HepG2 (cell line): Measurements from ENCODE around the gene RYR2. TPM values are rescaled to one million over a fixed set of nuclear protein-coding genes. Genes with fewer than 3 reads are reported as not detected.
A peak's percentile ranks its signal among the peaks of the same experiment; 100 is the strongest.

Experiments
- CEBPB ChIP-seq: IDR thresholded peaks from 2 replicates; pipeline ENCODE4 v1.6.1; 2011; ENCODE audit warnings: low read depth, low read length, improper control_type of control experiment, borderline replicate concordance
- DMAP1 ChIP-seq: IDR thresholded peaks from 2 replicates; pipeline ENCODE4 v1.6.1; 2016
- HCFC1 ChIP-seq: fragments of 150-350 bp; IDR thresholded peaks from 2 replicates; pipeline ENCODE4 v1.6.1; 2014; ENCODE audit warnings: low read depth, low read length
- HDAC2 ChIP-seq: sonication (generic); formaldehyde crosslinking; IDR thresholded peaks from 2 replicates; pipeline ENCODE4 v1.4.0; 2020; ENCODE audit warnings: missing genetic modification reagents
- KDM6A ChIP-seq: IDR thresholded peaks from 2 replicates; pipeline ENCODE4 v1.6.1; 2016; ENCODE audit warnings: low read depth
- MTA1 ChIP-seq: sonication (generic); formaldehyde crosslinking; IDR thresholded peaks from 2 replicates; pipeline ENCODE4 v1.4.0; 2020; ENCODE audit warnings: missing genetic modification reagents, mild to moderate bottlenecking, borderline replicate concordance
- PHF20 ChIP-seq: sonication (generic); formaldehyde crosslinking; IDR thresholded peaks from 2 replicates; pipeline ENCODE4 v1.5.0; 2020; ENCODE audit warnings: mild to moderate bottlenecking, missing genetic modification reagents
- POLR2G ChIP-seq: fragments of 200-400 bp; formaldehyde crosslinking; IDR thresholded peaks from 2 replicates; pipeline ENCODE4 v1.6.1; 2018; ENCODE audit warnings: mild to moderate bottlenecking, low read depth, low read length, moderate library complexity
- TBP ChIP-seq: sonication (generic); formaldehyde crosslinking; IDR thresholded peaks from 2 replicates; pipeline ENCODE4 v1.5.0; 2020; ENCODE audit warnings: missing genetic modification reagents
- ZBTB40 ChIP-seq, 2 experiments: fragments of 450-650 bp in 1 of 2; sonication (generic) in 1 of 2; formaldehyde crosslinking in 1 of 2; IDR thresholded peaks; 2 replicates each; pipeline versions ENCODE4 v1.6.1 to v1.8.0; 2016 to 2022; ENCODE audit warnings: antibody characterized with exemption in 1 of 2, mild to moderate bottlenecking in 1 of 2, missing genetic modification reagents in 1 of 2
- ZFP41 ChIP-seq: sonication (generic); formaldehyde crosslinking; IDR thresholded peaks from 2 replicates; pipeline ENCODE4 v1.4.0; 2020; ENCODE audit warnings: mild to moderate bottlenecking, missing genetic modification reagents, borderline replicate concordance
- ZFYVE20 ChIP-seq: sonication (generic); formaldehyde crosslinking; IDR thresholded peaks from 2 replicates; pipeline ENCODE4 v1.8.0; 2023; ENCODE audit warnings: low read depth, mild to moderate bottlenecking, moderate library complexity, missing genetic modification reagents, borderline replicate concordance
- ZMYM4 ChIP-seq: sonication (generic); formaldehyde crosslinking; IDR thresholded peaks from 2 replicates; pipeline ENCODE4 v1.8.1; 2023; ENCODE audit warnings: mild to moderate bottlenecking, missing genetic modification reagents
- ZNF556 ChIP-seq: sonication (generic); formaldehyde crosslinking; IDR thresholded peaks from 2 replicates; pipeline ENCODE4 v1.4.0; 2020; ENCODE audit warnings: mild to moderate bottlenecking, missing genetic modification reagents, borderline replicate concordance
- ZNF7 ChIP-seq: IDR thresholded peaks from 2 replicates; pipeline ENCODE4 v1.6.1; 2016; ENCODE audit warnings: missing biosample characterization, missing genetic modification reagents
- ZSCAN20 ChIP-seq: sonication (generic); formaldehyde crosslinking; IDR thresholded peaks from 2 replicates; pipeline ENCODE4 v1.4.0; 2020; ENCODE audit warnings: missing genetic modification reagents, mild to moderate bottlenecking, borderline replicate concordance
- ZZZ3 ChIP-seq: sonication (generic); formaldehyde crosslinking; IDR thresholded peaks from 2 replicates; pipeline ENCODE4 v1.4.0; 2020; ENCODE audit warnings: missing genetic modification reagents, mild to moderate bottlenecking, borderline replicate concordance
- polyA plus RNA-seq, 8 experiments: library from polyadenylated mRNA; depleted of rRNA in 3 of 8; stranded (reverse) in 7 of 8; unstranded in 1 of 8; fragments of >200 nt; fragmentation: Illumina TruSeq in 4 of 8; extraction: Trizol in 4 of 8; gene quantifications; 2 replicates each; pipeline versions ENCODE4 v1.2.1 to v1.2.3, GENCODE V29; 2011 to 2016; ENCODE audit warnings: low read depth in 4 of 8, missing spikeins in 1 of 8, mixed read lengths in 1 of 8; ENCODE audit not compliant: insufficient read depth in 1 of 8
- total RNA-seq, 5 experiments: library from RNA; depleted of rRNA; stranded (reverse); fragments of >200 nt; fragmentation: Illumina TruSeq; extraction: Trizol; gene quantifications; 2 replicates each; pipeline ENCODE4 v1.2.3, GENCODE V29; 2016; ENCODE audit warnings: low read depth in 1 of 5
- TF ChIP-seq, protein P1 (sequence below): sonication (generic); formaldehyde crosslinking; IDR thresholded peaks from 2 replicates; pipeline ENCODE4 v1.4.0; 2020; ENCODE audit warnings: missing genetic modification reagents

The RYR2 gene
- total and polyA plus RNA-seq, 2 of the 13 experiments (the other 11 are each of a cell fraction or from before 2014, with no cell fraction given): not detected

DNA sequence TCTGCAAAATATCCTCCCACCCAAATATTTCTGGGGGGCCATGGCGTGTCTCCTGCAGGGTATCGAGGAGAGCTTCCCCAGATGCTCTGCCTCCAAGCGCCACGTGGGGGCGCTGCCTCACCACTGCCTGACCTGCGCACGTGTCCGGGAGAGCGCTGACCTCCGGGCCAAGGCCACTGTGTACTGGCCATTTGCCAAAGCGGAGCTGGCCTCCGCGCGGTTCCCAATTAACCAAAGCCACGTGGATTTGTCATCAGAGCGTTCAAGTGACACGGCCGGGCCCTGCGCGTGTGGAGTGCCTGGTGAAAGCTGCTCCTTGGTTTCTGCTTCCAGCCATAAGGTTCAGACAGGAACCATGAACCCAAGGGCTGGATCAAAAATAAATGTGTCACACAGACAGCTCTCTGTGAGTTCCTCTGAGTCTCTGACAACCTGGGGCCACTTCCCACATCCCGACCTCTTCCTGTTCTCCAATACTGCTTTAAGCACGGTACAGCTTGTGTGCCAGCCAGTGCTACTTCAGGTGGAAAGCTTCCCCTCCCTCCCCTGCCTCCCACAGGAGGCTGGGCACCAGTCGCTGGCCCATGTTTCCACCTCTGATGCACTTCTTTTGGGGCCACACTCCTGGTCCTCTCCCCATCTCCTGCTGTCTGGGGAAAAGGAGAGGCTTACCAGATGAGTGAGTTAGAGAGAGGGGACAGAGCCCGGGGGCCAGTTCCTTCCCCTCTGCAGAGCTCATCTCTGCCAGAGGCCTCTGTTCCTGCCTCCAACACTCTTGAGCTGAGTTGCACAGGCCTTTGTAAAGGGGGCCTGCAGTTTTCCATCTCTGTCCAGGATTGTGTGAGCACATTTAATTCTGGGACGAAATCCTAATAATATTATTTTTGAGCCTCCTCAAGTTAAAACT lies 822.6 kb downstream of the RYR2 start (continued):
- TF ChIP-seq ZBTB40 (IDR thresholded peaks at IDR 0.05) (no peak), ZBTB40 (CRISPR knock-in tag; IDR thresholded peaks at IDR 0.05) (peak; percentile 61; the same call in 1 of the 2 replicates), MTA1 (CRISPR knock-in tag) (no peak; the same call in 1 of the 2 replicates), ZNF7 (CRISPR knock-in tag) (no peak), ZSCAN20 (0 out of 2 replicates have a peak, but pooled peaks have one; percentile 46), DMAP1 (CRISPR knock-in tag) (peak; percentile 52; the same call in 1 of the 2 replicates), CEBPB (no peak), ZMYM4 (CRISPR knock-in tag) (peak; percentile 98), TBP (CRISPR knock-in tag) (no peak), ZFYVE20 (0 out of 2 replicates have a peak, but pooled peaks have one; percentile 52), ZFP41 (CRISPR knock-in tag) (no peak), HCFC1 (no peak), ZNF556 (0 out of 2 replicates have a peak, but pooled peaks have one; percentile 67), KDM6A (CRISPR knock-in tag) (no peak), POLR2G (no peak), ZZZ3 (CRISPR knock-in tag) (no peak), HDAC2 (peak; percentile 72), PHF20 (no peak)
- TF ChIP-seq, protein P1, sequence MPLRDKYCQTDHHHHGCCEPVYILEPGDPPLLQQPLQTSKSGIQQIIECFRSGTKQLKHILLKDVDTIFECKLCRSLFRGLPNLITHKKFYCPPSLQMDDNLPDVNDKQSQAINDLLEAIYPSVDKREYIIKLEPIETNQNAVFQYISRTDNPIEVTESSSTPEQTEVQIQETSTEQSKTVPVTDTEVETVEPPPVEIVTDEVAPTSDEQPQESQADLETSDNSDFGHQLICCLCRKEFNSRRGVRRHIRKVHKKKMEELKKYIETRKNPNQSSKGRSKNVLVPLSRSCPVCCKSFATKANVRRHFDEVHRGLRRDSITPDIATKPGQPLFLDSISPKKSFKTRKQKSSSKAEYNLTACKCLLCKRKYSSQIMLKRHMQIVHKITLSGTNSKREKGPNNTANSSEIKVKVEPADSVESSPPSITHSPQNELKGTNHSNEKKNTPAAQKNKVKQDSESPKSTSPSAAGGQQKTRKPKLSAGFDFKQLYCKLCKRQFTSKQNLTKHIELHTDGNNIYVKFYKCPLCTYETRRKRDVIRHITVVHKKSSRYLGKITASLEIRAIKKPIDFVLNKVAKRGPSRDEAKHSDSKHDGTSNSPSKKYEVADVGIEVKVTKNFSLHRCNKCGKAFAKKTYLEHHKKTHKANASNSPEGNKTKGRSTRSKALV (CRISPR knock-in tag): no peak
